Calu3 (cell line): Measurements from ENCODE around the gene STON1. TPM values are rescaled to one million over a fixed set of nuclear protein-coding genes. Genes with fewer than 3 reads are reported as not detected.
"Not testable (repeated sequence)": the region's sequence is repeated elsewhere in the genome, so short reads cannot be mapped to it uniquely, and the experiment has no call there.

Experiments
- BruUV-seq: library from RNA; stranded (reverse); fragments of 400-500 nt; replicated peaks from 2 replicates; lab custom pipeline; 2021; lab: Mats Ljungman, UMichigan
- CTCF ChIA-PET: fragments of 300-600 bp; sonication (Branson Sonifier 250); formaldehyde crosslinking; loops from one replicate; lab custom pipeline; 2022; ENCODE audit warnings: antibody characterized with exemption; lab: Charles Lee
- DNase-seq: peaks from one replicate; pipeline ENCODE4 v3.0.0; 2022
- H3K27ac Mint-ChIP-seq: one replicate; pipeline ENCODE4 v1.8.0; 2022; ENCODE audit warnings: mixed read lengths; ENCODE audit not compliant: unreplicated experiment
- H3K27me3 Mint-ChIP-seq: one replicate; pipeline ENCODE4 v1.8.0; 2022; ENCODE audit warnings: mixed read lengths; ENCODE audit not compliant: unreplicated experiment
- H3K36me3 Mint-ChIP-seq: one replicate; pipeline ENCODE4 v1.8.0; 2022; ENCODE audit warnings: mild to moderate bottlenecking, moderate library complexity, mixed read lengths; ENCODE audit not compliant: insufficient read depth, unreplicated experiment
- H3K4me1 Mint-ChIP-seq: one replicate; pipeline ENCODE4 v1.8.0; 2022; ENCODE audit warnings: mild to moderate bottlenecking, low read depth, mixed read lengths; ENCODE audit not compliant: unreplicated experiment
- H3K4me3 Mint-ChIP-seq: one replicate; pipeline ENCODE4 v1.8.0; 2022; ENCODE audit warnings: mild to moderate bottlenecking, low read depth, moderate library complexity, mixed read lengths; ENCODE audit not compliant: unreplicated experiment
- H3K9me3 Mint-ChIP-seq: one replicate; pipeline ENCODE4 v1.8.0; 2022; ENCODE audit warnings: low read depth, mixed read lengths; ENCODE audit not compliant: unreplicated experiment
- intact Hi-C: fragments of 100-400 bp; cut with micrococcal nuclease; formaldehyde crosslinking; loops from one replicate; pipeline ENCODE4 v1.10.0; 2022; ENCODE audit not compliant: unreplicated experiment
- total RNA-seq: library from RNA; stranded (reverse); gene quantifications from 2 replicates; pipeline ENCODE4 v1.2.3, GENCODE V29; 2022
- TF ChIP-seq, protein P1 (sequence below): fragments of 200-600 bp; IDR thresholded peaks from one replicate; pipeline ENCODE4 v1.8.0; 2022; ENCODE audit warnings: antibody characterized with exemption; ENCODE audit not compliant: unreplicated experiment

Gene STON1
- total RNA-seq, 1 experiment from 2014 or later: 1.3 TPM

DNA sequence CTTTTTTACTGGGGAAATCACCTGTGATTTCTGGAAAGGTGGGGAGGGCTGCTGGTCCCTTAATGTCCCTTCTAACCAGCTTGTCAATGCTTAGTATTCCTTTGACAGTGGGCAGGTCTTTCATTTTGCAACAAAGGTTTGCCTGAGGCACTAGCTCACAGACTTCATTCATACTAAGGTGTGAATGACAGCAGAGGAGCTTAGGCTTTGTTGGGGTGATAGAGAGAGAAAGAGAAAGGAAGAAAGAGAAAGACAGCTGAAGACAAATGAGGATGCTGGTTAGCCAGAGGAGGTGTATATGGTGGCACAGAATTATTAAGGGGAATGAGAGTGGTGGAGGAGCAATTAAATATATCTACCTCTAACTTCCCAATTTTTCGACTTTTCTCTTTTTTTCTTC lies 58.8 kb downstream of the STON1 start:
- Mint-ChIP-seq H3K4me3 (no peak overlapping the region), H3K4me1 (peaks cover 8% of the 10 kb centered on the region), H3K27me3 (no peaks in the 10 kb centered on the region), H3K9me3 (no peaks in the 10 kb centered on the region), H3K36me3 (no peaks in the 10 kb centered on the region), H3K27ac (no peak overlapping the region)
- TF ChIP-seq, protein P1, sequence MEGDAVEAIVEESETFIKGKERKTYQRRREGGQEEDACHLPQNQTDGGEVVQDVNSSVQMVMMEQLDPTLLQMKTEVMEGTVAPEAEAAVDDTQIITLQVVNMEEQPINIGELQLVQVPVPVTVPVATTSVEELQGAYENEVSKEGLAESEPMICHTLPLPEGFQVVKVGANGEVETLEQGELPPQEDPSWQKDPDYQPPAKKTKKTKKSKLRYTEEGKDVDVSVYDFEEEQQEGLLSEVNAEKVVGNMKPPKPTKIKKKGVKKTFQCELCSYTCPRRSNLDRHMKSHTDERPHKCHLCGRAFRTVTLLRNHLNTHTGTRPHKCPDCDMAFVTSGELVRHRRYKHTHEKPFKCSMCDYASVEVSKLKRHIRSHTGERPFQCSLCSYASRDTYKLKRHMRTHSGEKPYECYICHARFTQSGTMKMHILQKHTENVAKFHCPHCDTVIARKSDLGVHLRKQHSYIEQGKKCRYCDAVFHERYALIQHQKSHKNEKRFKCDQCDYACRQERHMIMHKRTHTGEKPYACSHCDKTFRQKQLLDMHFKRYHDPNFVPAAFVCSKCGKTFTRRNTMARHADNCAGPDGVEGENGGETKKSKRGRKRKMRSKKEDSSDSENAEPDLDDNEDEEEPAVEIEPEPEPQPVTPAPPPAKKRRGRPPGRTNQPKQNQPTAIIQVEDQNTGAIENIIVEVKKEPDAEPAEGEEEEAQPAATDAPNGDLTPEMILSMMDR: no peak
- CTCF ChIA-PET: interaction anchor here (0.9 kb wide), 1 partner anchor 118 kb away, joined by 3 read pairs; no protein-coding TSS in a partner anchor
- intact Hi-C loops: loop anchor here (10.0 kb wide), 1 partner anchor 114 kb away; no protein-coding TSS in a partner anchor
- no TSS peak for BruUV-seq
- DNase-seq: no peak

DNA sequence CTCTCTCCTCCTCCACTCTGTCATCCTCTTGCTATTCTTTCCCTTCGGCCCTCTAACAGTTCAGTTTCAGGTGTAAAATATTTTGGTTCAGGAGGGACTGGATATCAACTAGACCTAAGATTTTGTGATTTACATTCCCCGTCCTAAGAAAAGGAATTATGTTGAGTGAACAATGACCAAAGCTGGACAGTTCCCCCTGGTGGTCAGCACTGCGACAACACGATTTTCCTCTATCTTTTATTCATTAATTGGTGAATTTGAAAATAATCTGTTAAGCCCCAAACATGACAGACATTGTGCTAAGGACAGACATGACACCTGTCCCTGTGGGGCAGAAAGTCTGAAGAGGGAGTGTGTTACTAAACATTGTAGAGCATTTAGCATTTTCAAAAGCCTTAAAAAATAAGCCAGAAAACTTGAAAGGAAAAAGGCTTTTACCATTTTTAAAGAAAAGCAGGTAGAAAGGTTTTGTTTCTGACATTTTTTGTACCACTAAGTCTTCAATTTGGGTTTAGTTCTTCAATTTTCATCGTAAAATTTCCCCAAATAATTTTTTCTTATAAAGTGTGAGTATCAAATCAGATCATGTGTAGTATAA lies 59.3 kb downstream of the STON1 start:
- no TSS peak for BruUV-seq
- Mint-ChIP-seq H3K9me3 (no peaks in the 10 kb centered on the region), H3K4me3 (no peak overlapping the region), H3K36me3 (no peaks in the 10 kb centered on the region), H3K27me3 (no peaks in the 10 kb centered on the region), H3K4me1 (peaks cover 8% of the 10 kb centered on the region), H3K27ac (no peak overlapping the region)
- intact Hi-C loops: loop anchor here (10.0 kb wide), 1 partner anchor 114 kb away; no protein-coding TSS in a partner anchor
- TF ChIP-seq, protein P1: peak; percentile 77
- CTCF ChIA-PET: interaction anchor here (0.9 kb wide), 1 partner anchor 118 kb away, joined by 3 read pairs; no protein-coding TSS in a partner anchor
- peak; percentile 46 for DNase-seq

DNA sequence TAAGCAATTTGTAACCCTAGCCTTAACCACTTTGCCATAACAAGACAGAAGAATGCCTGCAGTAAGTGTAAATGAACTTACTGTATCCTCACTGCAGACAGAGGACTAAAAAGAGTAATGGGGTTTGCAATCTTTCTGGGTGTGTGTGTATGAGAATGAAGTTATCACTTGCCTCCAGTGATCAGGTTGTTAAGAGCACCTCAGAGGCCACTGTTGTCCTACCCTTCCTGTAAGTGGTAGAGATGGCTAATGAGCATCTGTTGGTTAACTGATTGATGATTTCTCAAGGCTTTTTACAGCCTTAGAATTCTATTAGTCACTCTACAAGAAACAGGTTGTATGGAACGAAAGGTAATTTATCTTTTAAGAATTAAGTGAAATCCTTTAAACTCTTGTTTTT lies 60.1 kb downstream of the STON1 start:
- intact Hi-C loops: no loop called here
- H3K36me3 Mint-ChIP-seq: no peaks in the 10 kb centered on the region
- CTCF ChIA-PET: no interaction called here

DNA sequence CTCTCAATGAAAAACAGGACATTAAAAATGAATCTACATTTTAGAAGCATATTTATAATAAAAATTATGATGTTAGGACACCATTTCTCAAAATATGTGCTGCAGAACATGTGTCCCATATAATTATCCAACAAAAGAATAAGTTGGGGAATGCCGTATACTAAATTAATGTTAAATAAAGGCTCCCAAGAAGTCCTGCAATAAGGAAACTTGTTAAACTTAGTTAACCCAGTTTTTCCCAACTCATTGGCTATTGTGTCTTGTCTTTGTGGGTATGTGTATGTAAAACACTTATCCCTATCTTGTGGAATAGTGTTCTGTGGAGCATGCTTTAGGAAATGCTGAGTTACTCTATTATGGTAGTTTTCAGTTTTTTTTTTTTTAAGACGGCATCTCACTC lies 62.1 kb downstream of the STON1 start:
- TF ChIP-seq, protein P1: no peak
- intact Hi-C loops: no loop called here
- CTCF ChIA-PET: interaction anchor here (0.6 kb wide), 1 partner anchor 350 kb away, joined by 3 read pairs; no protein-coding TSS in a partner anchor
- no peak for DNase-seq
- no peaks in the 10 kb centered on the region for H3K9me3 Mint-ChIP-seq
- BruUV-seq: no TSS peak
- H3K27me3 Mint-ChIP-seq: no peaks in the 10 kb centered on the region
- H3K4me3 Mint-ChIP-seq: no peak overlapping the region
- no peak overlapping the region for H3K27ac Mint-ChIP-seq
- H3K4me1 Mint-ChIP-seq: peaks cover 8% of the 10 kb centered on the region
- no peaks in the 10 kb centered on the region for H3K36me3 Mint-ChIP-seq

More for the DNA sequence above, 60.1 kb downstream of the STON1 start:
- no peak overlapping the region for H3K4me3 Mint-ChIP-seq
- no peak for DNase-seq
- H3K27ac Mint-ChIP-seq: no peak overlapping the region
- no peaks in the 10 kb centered on the region for H3K9me3 Mint-ChIP-seq
- no peaks in the 10 kb centered on the region for H3K27me3 Mint-ChIP-seq
- TF ChIP-seq, protein P1: no peak
- BruUV-seq: no TSS peak
- H3K4me1 Mint-ChIP-seq: peaks cover 8% of the 10 kb centered on the region

DNA sequence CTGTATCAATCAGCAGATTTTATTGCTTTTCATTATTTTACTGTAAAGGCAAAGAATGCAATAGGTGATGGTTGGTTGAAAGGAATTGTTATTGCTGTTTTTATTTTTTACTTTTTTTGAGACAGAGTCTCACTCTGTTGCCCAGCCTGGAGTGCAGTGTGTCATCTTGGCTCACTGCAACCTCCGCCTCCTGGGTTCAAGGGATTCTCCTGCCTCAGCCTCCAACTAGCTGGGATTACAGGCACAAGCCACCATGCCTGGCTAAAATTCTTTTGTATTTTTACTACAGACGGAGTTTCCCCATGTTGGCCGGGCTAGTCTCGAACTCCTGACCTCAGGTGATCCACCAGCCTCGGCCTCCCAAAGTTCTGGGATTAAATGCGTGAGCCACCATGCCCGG lies 66.8 kb downstream of the STON1 start:
- H3K27me3 Mint-ChIP-seq, DNase-seq, H3K4me3 Mint-ChIP-seq, H3K36me3 Mint-ChIP-seq, H3K9me3 Mint-ChIP-seq, BruUV-seq, intact Hi-C loops, H3K27ac Mint-ChIP-seq, CTCF ChIA-PET, H3K4me1 Mint-ChIP-seq: not testable (repeated sequence)
